Hepatocyte (in vitro differentiated cells): ENCODE results near the gene NHSL2. TPM values are rescaled to one million over a fixed set of nuclear protein-coding genes. Genes with fewer than 3 reads are reported as not detected.

Experiments
- DNase-seq: peaks from one replicate; pipeline ENCODE4 v3.0.0-alpha.2; 2016; ENCODE audit warnings: low spot score
- H2AFZ ChIP-seq: fragments of 200-600 bp; sonication (generic); 2 replicates; pipeline ENCODE4 v1.6.0; 2016; ENCODE audit warnings: antibody characterized with exemption, mild to moderate bottlenecking
- H3K27ac ChIP-seq: fragments of 200-600 bp; sonication (generic); 2 replicates; pipeline ENCODE4 v1.5.1; 2016; ENCODE audit warnings: mild to moderate bottlenecking
- H3K27me3 ChIP-seq: fragments of 200-600 bp; sonication (generic); 2 replicates; pipeline ENCODE4 v1.6.1; 2016
- H3K36me3 ChIP-seq: fragments of 200-600 bp; sonication (generic); replicated peaks from 2 replicates; pipeline ENCODE4 v1.5.1; 2016; ENCODE audit warnings: low read depth; ENCODE audit not compliant: insufficient read depth
- H3K4me1 ChIP-seq: fragments of 200-600 bp; sonication (generic); 2 replicates; pipeline ENCODE4 v1.5.1; 2016; ENCODE audit warnings: mild to moderate bottlenecking, moderate library complexity; ENCODE audit not compliant: insufficient read depth
- H3K4me2 ChIP-seq: fragments of 200-600 bp; sonication (generic); 2 replicates; pipeline ENCODE4 v1.6.0; 2016
- H3K4me3 ChIP-seq: fragments of 200-600 bp; sonication (generic); 2 replicates; pipeline ENCODE4 v1.5.1; 2016; ENCODE audit warnings: mild to moderate bottlenecking
- H3K79me2 ChIP-seq: fragments of 200-600 bp; sonication (generic); 2 replicates; pipeline ENCODE4 v1.6.0; 2017; ENCODE audit warnings: mild to moderate bottlenecking
- H3K9me2 ChIP-seq: fragments of 200-600 bp; sonication (generic); replicated peaks from 2 replicates; pipeline ENCODE4 v1.6.0; 2017; ENCODE audit warnings: mild to moderate bottlenecking; ENCODE audit not compliant: insufficient read depth
- H3K9me3 ChIP-seq: fragments of 200-600 bp; sonication (generic); 2 replicates; pipeline ENCODE4 v1.5.1; 2016; ENCODE audit warnings: low read depth, mild to moderate bottlenecking
- H4K20me1 ChIP-seq: fragments of 200-600 bp; sonication (generic); 2 replicates; pipeline ENCODE4 v1.6.0; 2016; ENCODE audit warnings: mild to moderate bottlenecking; ENCODE audit not compliant: insufficient read depth, poor library complexity, severe bottlenecking
- CTCF ChIP-seq: fragments of 200-600 bp; sonication (generic); IDR thresholded peaks from 2 replicates; pipeline ENCODE4 v1.5.1; 2016; ENCODE audit warnings: antibody characterized with exemption, mild to moderate bottlenecking; ENCODE audit not compliant: poor library complexity
- EZH2 ChIP-seq: fragments of 200-600 bp; sonication (generic); IDR thresholded peaks from 2 replicates; pipeline ENCODE4 v1.6.1; 2016; ENCODE audit warnings: antibody characterized with exemption, mild to moderate bottlenecking, borderline replicate concordance
- EZH2phosphoT487 ChIP-seq: fragments of 200-600 bp; sonication (generic); IDR thresholded peaks from one replicate; pipeline ENCODE4 v1.6.1; 2018; ENCODE audit warnings: antibody characterized with exemption, mild to moderate bottlenecking, low read depth, moderate library complexity; ENCODE audit not compliant: unreplicated experiment, severe bottlenecking
- WGBS: methylation state at CpG from one replicate; pipeline ENCODE4 v1.1.6; 2016; ENCODE audit warnings: low lambda C conversion rate; ENCODE audit errors: missing lambda C conversion rate; 5-methylcytosine and 5-hydroxymethylcytosine counted together
- polyA plus RNA-seq: library from polyadenylated mRNA; unstranded; fragments of >200 nt; fragmentation: Nextera tagmentation; extraction: Ambion mirVana; gene quantifications from 2 replicates; pipeline ENCODE4 v1.2.1, GENCODE V29; 2016
- total RNA-seq: library from RNA; depleted of rRNA; stranded (reverse); fragments of >200 nt; gene quantifications from 2 replicates; pipeline ENCODE4 v1.2.3, GENCODE V29; 2014

Gene NHSL2
- total and polyA plus RNA-seq, 2 experiments from 2014 or later: 2.3 to 3.2 TPM

- no peaks in the 10 kb centered on the region for H4K20me1 ChIP-seq
- H3K9me2 ChIP-seq: no peaks in the 10 kb centered on the region
- H3K36me3 ChIP-seq: no peaks in the 10 kb centered on the region
- WGBS: 52% methylated on average over 15 of the region's 17 CpGs
- H2AFZ ChIP-seq: no peak overlapping the region
- DNase-seq: peak; percentile 46
- no peaks in the 10 kb centered on the region for H3K79me2 ChIP-seq
- H3K27me3 ChIP-seq: no peaks in the 10 kb centered on the region
- no peak overlapping the region for H3K4me3 ChIP-seq
- peaks cover 8% of the 10 kb centered on the region for H3K4me1 ChIP-seq
- TF ChIP-seq EZH2phosphoT487 (no peak), EZH2 (no peak), CTCF (peak; percentile 21)
- H3K4me2 ChIP-seq: peak overlapping the region; percentile 65
- peak overlapping the region; percentile 57 for H3K27ac ChIP-seq
- H3K9me3 ChIP-seq: no peaks in the 10 kb centered on the region
Observed at GRCh38 chrX:72003811-72004750, 93.4 kb downstream of the NHSL2 start.

GRCh38 chrX:72005046-72005445, 94.4 kb downstream of the NHSL2 start:
- Histone ChIP-seq H3K27ac (peak overlapping the region; percentile 57), H3K36me3 (no peaks in the 10 kb centered on the region), H3K4me1 (peaks cover 8% of the 10 kb centered on the region), H3K4me2 (no peak overlapping the region), H3K27me3 (no peaks in the 10 kb centered on the region), H3K4me3 (no peak overlapping the region), H3K79me2 (no peaks in the 10 kb centered on the region), H4K20me1 (no peaks in the 10 kb centered on the region), H3K9me2 (no peaks in the 10 kb centered on the region), H2AFZ (no peak overlapping the region), H3K9me3 (no peaks in the 10 kb centered on the region)
- WGBS: 89% methylated on average over 2 of the region's 2 CpGs
- TF ChIP-seq EZH2phosphoT487 (no peak), EZH2 (no peak), CTCF (no peak)
- DNase-seq: no peak

GRCh38 chrX:72006461-72006860, 95.8 kb downstream of the NHSL2 start:
- Histone ChIP-seq H2AFZ (no peak overlapping the region), H3K4me3 (no peak overlapping the region), H3K4me2 (no peak overlapping the region), H3K79me2 (no peaks in the 10 kb centered on the region), H4K20me1 (no peaks in the 10 kb centered on the region), H3K9me2 (no peaks in the 10 kb centered on the region), H3K4me1 (peaks cover 8% of the 10 kb centered on the region), H3K9me3 (no peaks in the 10 kb centered on the region), H3K27ac (no peak overlapping the region), H3K36me3 (no peaks in the 10 kb centered on the region), H3K27me3 (no peaks in the 10 kb centered on the region)
- no peak for DNase-seq
- TF ChIP-seq CTCF (no peak), EZH2phosphoT487 (no peak)
- 84% methylated on average over 4 of the region's 4 CpGs for WGBS
